ENCODE data around the gene CDCA7.

Gene CDCA7

GRCh38 chr2:173347305-173348168 is 7.1 kb upstream of the CDCA7 start:
- H3K36me3 ChIP-seq (ENCODE audit: insufficient read depth, low read length): no peaks in the 10 kb centered on the region

GRCh38 chr2:173349287-173349686 is 5.4 kb upstream of the CDCA7 start:
- Histone ChIP-seq H3K9ac (ENCODE audit: low read length) (no peak overlapping the region), H3K36me3 (ENCODE audit: insufficient read depth, low read length) (no peaks in the 10 kb centered on the region), H3K27me3 (ENCODE audit: control insufficient read depth in 1 of 2, insufficient read depth in 2 of 2, low read length in 2 of 2) (peaks cover 12 to 15% of the 10 kb centered on the region in 2 donors), H3K27ac (ENCODE audit: low read depth, low read length) (no peak overlapping the region), H3K4me1 (ENCODE audit: insufficient read depth, low read length) (no peaks in the 10 kb centered on the region), H3K4me3 (ENCODE audit: low read depth in 1 of 2, low read length in 2 of 2) (no peak overlapping the region), H3K9me3 (ENCODE audit: low read length) (no peaks in the 10 kb centered on the region)

More at GRCh38 chr2:173347305-173348168, 7.1 kb upstream of the CDCA7 start:
- Histone ChIP-seq H3K27ac (ENCODE audit: low read depth, low read length) (no peak overlapping the region), H3K4me3 (ENCODE audit: low read depth in 1 of 2, low read length in 2 of 2) (no peak overlapping the region), H3K9ac (ENCODE audit: low read length) (no peak overlapping the region), H3K27me3 (ENCODE audit: control insufficient read depth in 1 of 2, insufficient read depth in 2 of 2, low read length in 2 of 2) (no peaks in the 10 kb centered on the region), H3K4me1 (ENCODE audit: insufficient read depth, low read length) (no peaks in the 10 kb centered on the region), H3K9me3 (ENCODE audit: low read length) (no peaks in the 10 kb centered on the region)

DNA sequence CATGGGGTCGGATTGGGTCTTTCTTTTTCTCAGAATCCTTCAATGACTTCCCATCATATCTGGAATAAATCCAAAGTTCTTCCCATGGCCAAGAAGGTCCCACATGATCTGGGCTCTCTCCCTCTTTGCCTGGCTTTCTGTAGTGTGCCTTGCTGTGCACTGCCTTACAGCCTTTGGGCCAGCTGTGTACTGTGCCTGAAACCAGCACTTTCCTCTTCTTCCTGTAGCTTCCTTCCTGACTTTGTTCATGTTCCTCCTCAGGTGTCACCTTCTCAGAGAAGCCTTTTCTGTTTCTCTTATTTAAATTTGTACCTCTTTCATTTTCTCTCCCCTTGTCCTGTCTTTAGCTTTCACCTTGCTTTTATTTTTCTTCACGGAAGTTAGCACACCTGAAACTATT is 4.3 kb upstream of the CDCA7 start:
- Histone ChIP-seq H3K9me3 (ENCODE audit: low read length) (no peaks in the 10 kb centered on the region), H3K9ac (ENCODE audit: low read length) (no peak overlapping the region), H3K4me3 (ENCODE audit: low read depth in 1 of 2, low read length in 2 of 2) (no peak overlapping the region), H3K27ac (ENCODE audit: low read depth, low read length) (no peak overlapping the region), H3K27me3 (ENCODE audit: control insufficient read depth in 1 of 2, insufficient read depth in 2 of 2, low read length in 2 of 2) (peaks cover 15 to 25% of the 10 kb centered on the region in 2 donors), H3K36me3 (ENCODE audit: insufficient read depth, low read length) (no peaks in the 10 kb centered on the region), H3K4me1 (ENCODE audit: insufficient read depth, low read length) (no peaks in the 10 kb centered on the region)

DNA sequence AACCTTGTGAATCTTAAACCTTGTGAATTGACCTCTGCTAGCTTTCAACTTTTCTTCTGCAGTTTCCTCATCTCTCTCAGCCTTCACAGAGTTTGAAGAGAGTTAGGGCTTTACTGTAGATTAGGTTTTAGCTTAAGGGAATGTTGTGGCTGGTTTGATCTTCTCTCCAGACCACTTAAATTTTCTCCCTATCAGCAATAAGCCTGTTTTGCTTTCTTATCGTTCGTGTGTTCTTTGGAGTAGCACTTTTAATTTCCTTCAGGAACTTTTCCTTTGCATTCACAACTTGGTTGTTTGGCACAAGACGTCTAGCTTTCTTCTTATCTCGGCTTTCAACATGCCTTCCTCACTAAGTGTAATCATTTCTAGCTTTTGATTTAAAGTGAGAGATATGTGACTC is 2.8 kb upstream of the CDCA7 start:
- no peaks in the 10 kb centered on the region for H3K9me3 ChIP-seq (ENCODE audit: low read length)
- H3K4me3 ChIP-seq (ENCODE audit: low read depth in 1 of 2, low read length in 2 of 2): no peak overlapping the region
- H3K27ac ChIP-seq (ENCODE audit: low read depth, low read length): no peak overlapping the region
- no peaks in the 10 kb centered on the region for H3K36me3 ChIP-seq (ENCODE audit: insufficient read depth, low read length)
- H3K4me1 ChIP-seq (ENCODE audit: insufficient read depth, low read length): peaks cover 3% of the 10 kb centered on the region
- H3K27me3 ChIP-seq (ENCODE audit: control insufficient read depth in 1 of 2, insufficient read depth in 2 of 2, low read length in 2 of 2): peaks cover 23 to 37% of the 10 kb centered on the region in 2 donors
- no peak overlapping the region for H3K9ac ChIP-seq (ENCODE audit: low read length)

GRCh38 chr2:173353556-173353955 is 1.1 kb upstream of the CDCA7 start:
- H3K36me3 ChIP-seq (ENCODE audit: insufficient read depth, low read length): no peaks in the 10 kb centered on the region
- no peak overlapping the region for H3K4me3 ChIP-seq (ENCODE audit: low read depth in 1 of 2, low read length in 2 of 2)
- peaks cover 3% of the 10 kb centered on the region for H3K4me1 ChIP-seq (ENCODE audit: insufficient read depth, low read length)
- no peaks in the 10 kb centered on the region for H3K9me3 ChIP-seq (ENCODE audit: low read length)
- peaks cover 23 to 37% of the 10 kb centered on the region in 2 donors for H3K27me3 ChIP-seq (ENCODE audit: control insufficient read depth in 1 of 2, insufficient read depth in 2 of 2, low read length in 2 of 2)
- no peak overlapping the region for H3K27ac ChIP-seq (ENCODE audit: low read depth, low read length)
- H3K9ac ChIP-seq (ENCODE audit: low read length): no peak overlapping the region

GRCh38 chr2:173354073-173354581 is 545 bp upstream of the CDCA7 start:
- Histone ChIP-seq H3K27me3 (ENCODE audit: control insufficient read depth in 1 of 2, insufficient read depth in 2 of 2, low read length in 2 of 2) (peaks cover 23 to 37% of the 10 kb centered on the region in 2 donors), H3K36me3 (ENCODE audit: insufficient read depth, low read length) (no peaks in the 10 kb centered on the region), H3K9ac (ENCODE audit: low read length) (no peak overlapping the region), H3K4me1 (ENCODE audit: insufficient read depth, low read length) (peaks cover 3% of the 10 kb centered on the region), H3K9me3 (ENCODE audit: low read length) (no peaks in the 10 kb centered on the region), H3K27ac (ENCODE audit: low read depth, low read length) (no peak overlapping the region), H3K4me3 (ENCODE audit: low read depth in 1 of 2, low read length in 2 of 2) (peak overlapping the region; percentile 33 to 66)

- Histone ChIP-seq H3K4me3 (ENCODE audit: low read depth in 1 of 2, low read length in 2 of 2) (peak overlapping the region; percentile 56 to 66), H3K27me3 (ENCODE audit: control insufficient read depth in 1 of 2, insufficient read depth in 2 of 2, low read length in 2 of 2) (peaks cover 23 to 37% of the 10 kb centered on the region in 2 donors), H3K9me3 (ENCODE audit: low read length) (no peaks in the 10 kb centered on the region), H3K36me3 (ENCODE audit: insufficient read depth, low read length) (no peaks in the 10 kb centered on the region), H3K4me1 (ENCODE audit: insufficient read depth, low read length) (peaks cover 3% of the 10 kb centered on the region), H3K27ac (ENCODE audit: low read depth, low read length) (no peak overlapping the region), H3K9ac (ENCODE audit: low read length) (no peak overlapping the region)
These were observed 627 bp downstream of the CDCA7 start for GRCh38 chr2:173355132-173355865.

DNA sequence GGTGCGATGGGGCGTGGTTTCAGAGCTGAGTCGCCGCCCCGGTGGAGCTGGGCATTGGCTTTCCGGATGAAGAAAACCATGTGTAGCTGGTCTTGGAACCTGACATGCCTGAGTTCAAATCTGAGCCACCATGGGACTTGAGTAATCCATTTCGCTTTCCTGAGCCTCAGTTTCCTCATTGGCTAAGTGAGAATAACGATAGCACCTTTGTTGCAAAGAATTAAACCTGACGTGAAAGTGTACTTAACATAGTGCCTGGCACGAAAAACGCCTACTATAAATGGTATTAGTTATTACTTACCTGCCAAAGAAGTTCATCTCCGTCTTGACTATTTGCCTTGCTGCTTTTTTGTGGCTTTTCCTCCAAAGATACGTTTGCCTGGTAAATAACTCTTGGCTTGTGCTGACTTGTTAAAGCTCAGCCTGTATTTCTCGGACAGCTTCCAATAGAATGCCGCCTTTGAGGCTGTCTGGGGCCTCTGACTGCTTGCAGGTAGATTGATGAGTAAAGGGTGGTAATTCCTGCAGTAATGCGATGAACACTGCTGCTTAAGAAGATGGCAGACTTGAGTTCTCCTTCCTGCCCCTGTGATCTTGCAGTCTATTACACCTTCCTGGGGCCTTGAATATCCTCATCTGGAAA is 1.3 kb downstream of the CDCA7 start:
- H3K27ac ChIP-seq (ENCODE audit: low read depth, low read length): no peak overlapping the region

GRCh38 chr2:173357346-173357745 is 2.7 kb downstream of the CDCA7 start:
- Histone ChIP-seq H3K4me1 (ENCODE audit: insufficient read depth, low read length) (peaks cover 3% of the 10 kb centered on the region), H3K27me3 (ENCODE audit: control insufficient read depth in 1 of 2, insufficient read depth in 2 of 2, low read length in 2 of 2) (peaks cover 23 to 37% of the 10 kb centered on the region in 2 donors), H3K36me3 (ENCODE audit: insufficient read depth, low read length) (no peaks in the 10 kb centered on the region), H3K9ac (ENCODE audit: low read length) (no peak overlapping the region), H3K4me3 (ENCODE audit: low read depth in 1 of 2, low read length in 2 of 2) (no peak overlapping the region), H3K9me3 (ENCODE audit: low read length) (no peaks in the 10 kb centered on the region), H3K27ac (ENCODE audit: low read depth, low read length) (no peak overlapping the region)

More for the DNA sequence above, 1.3 kb downstream of the CDCA7 start:
- Histone ChIP-seq H3K4me3 (ENCODE audit: low read depth in 1 of 2, low read length in 2 of 2) (no peak overlapping the region), H3K36me3 (ENCODE audit: insufficient read depth, low read length) (no peaks in the 10 kb centered on the region), H3K4me1 (ENCODE audit: insufficient read depth, low read length) (peaks cover 3% of the 10 kb centered on the region), H3K9ac (ENCODE audit: low read length) (no peak overlapping the region), H3K9me3 (ENCODE audit: low read length) (no peaks in the 10 kb centered on the region), H3K27me3 (ENCODE audit: control insufficient read depth in 1 of 2, insufficient read depth in 2 of 2, low read length in 2 of 2) (peaks cover 23 to 37% of the 10 kb centered on the region in 2 donors)

DNA sequence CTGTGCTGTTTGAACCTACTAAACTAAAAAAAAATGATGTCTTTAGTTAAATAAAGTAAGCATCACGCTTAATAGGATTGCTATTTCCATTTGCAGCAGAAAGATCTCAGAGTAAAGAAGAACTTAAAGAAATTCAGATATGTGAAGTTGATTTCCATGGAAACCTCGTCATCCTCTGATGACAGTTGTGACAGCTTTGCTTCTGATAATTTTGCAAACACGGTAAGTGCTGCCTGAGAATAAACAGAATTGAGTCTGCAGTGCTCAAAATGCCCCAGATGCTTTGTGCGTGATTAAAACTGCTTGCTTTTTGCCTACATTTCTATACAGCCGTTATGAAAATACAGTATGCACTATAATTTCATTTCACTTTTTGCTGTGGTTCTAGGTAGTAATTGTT is 3.9 kb downstream of the CDCA7 start:
- Histone ChIP-seq H3K9ac (ENCODE audit: low read length) (no peak overlapping the region), H3K27ac (ENCODE audit: low read depth, low read length) (no peak overlapping the region), H3K4me3 (ENCODE audit: low read depth in 1 of 2, low read length in 2 of 2) (no peak overlapping the region), H3K27me3 (ENCODE audit: control insufficient read depth in 1 of 2, insufficient read depth in 2 of 2, low read length in 2 of 2) (peaks cover 17 to 27% of the 10 kb centered on the region in 2 donors), H3K9me3 (ENCODE audit: low read length) (no peaks in the 10 kb centered on the region), H3K36me3 (ENCODE audit: insufficient read depth, low read length) (no peaks in the 10 kb centered on the region), H3K4me1 (ENCODE audit: insufficient read depth, low read length) (peaks cover 3% of the 10 kb centered on the region)

DNA sequence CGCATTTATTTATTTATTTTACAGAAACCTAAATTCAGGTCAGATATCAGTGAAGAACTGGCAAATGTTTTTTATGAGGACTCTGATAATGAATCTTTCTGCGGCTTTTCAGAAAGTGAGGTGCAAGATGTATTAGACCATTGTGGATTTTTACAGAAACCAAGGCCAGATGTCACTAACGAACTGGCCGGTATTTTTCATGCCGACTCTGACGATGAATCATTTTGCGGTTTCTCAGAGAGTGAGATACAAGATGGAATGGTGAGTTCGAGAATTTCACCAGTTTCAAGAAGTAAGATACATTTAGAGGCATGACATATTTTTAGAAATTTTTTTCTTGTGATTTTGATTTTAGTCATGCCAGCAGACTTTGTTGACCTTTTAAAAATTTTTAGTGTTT is 4.6 kb downstream of the CDCA7 start:
- Histone ChIP-seq H3K4me1 (ENCODE audit: insufficient read depth, low read length) (peaks cover 3% of the 10 kb centered on the region), H3K27me3 (ENCODE audit: control insufficient read depth in 1 of 2, insufficient read depth in 2 of 2, low read length in 2 of 2) (peaks cover 12 to 23% of the 10 kb centered on the region in 2 donors)

More for the DNA sequence above, 4.6 kb downstream of the CDCA7 start:
- no peak overlapping the region for H3K4me3 ChIP-seq (ENCODE audit: low read depth in 1 of 2, low read length in 2 of 2)
- no peaks in the 10 kb centered on the region for H3K9me3 ChIP-seq (ENCODE audit: low read length)
- H3K36me3 ChIP-seq (ENCODE audit: insufficient read depth, low read length): no peaks in the 10 kb centered on the region
- H3K9ac ChIP-seq (ENCODE audit: low read length): no peak overlapping the region
- no peak overlapping the region for H3K27ac ChIP-seq (ENCODE audit: low read depth, low read length)
